Prostate gland (tissue), 2 donors: ENCODE results near the gene MSH5. TPM values are rescaled to one million over a fixed set of nuclear protein-coding genes. Genes with fewer than 3 reads are reported as not detected.

Experiments
- DNase-seq: peaks from one replicate; pipeline ENCODE4 v3.0.0-alpha.2; 2019; ENCODE audit warnings: low spot score
- H3K27ac ChIP-seq, 2 donors: fragments of 200-600 bp; sonication (generic); 2 replicates each; pipeline ENCODE4 v1.5.1; 2017 to 2019
- H3K27me3 ChIP-seq: fragments of 200-600 bp; sonication (generic); replicated peaks from 2 replicates; pipeline ENCODE4 v1.5.1; 2019; ENCODE audit not compliant: insufficient read depth
- H3K36me3 ChIP-seq, 2 donors: fragments of 200-600 bp; sonication (generic); 1 replicate in 1 of 2; 2 replicates in 1 of 2; pipeline versions ENCODE4 v1.5.1 to v1.8.1; 2017 to 2019
- H3K4me1 ChIP-seq: fragments of 200-600 bp; sonication (generic); replicated peaks from 2 replicates; pipeline ENCODE4 v1.5.1; 2019
- H3K4me3 ChIP-seq, 2 donors: fragments of 200-600 bp; sonication (generic); 2 replicates each; pipeline ENCODE4 v1.5.1; 2017 to 2019
- H3K9me3 ChIP-seq: fragments of 200-600 bp; sonication (generic); 2 replicates; pipeline ENCODE4 v1.5.1; 2017
- CTCF ChIP-seq, 4 experiments: fragments of 200-600 bp in 2 of 4; fragments of 450-650 bp in 2 of 4; sonication (generic) in 2 of 4; IDR thresholded peaks; 1 replicate in 3 of 4; 2 replicates in 1 of 4; pipeline ENCODE4 v1.5.1; 2016 to 2019; ENCODE audit warnings: antibody characterized with exemption in 4 of 4, mild to moderate bottlenecking in 2 of 4, moderate library complexity in 2 of 4
- POLR2A ChIP-seq: fragments of 450-650 bp; IDR thresholded peaks from one replicate; pipeline ENCODE4 v1.6.1; 2016; ENCODE audit warnings: antibody characterized with exemption, mild to moderate bottlenecking
- POLR2AphosphoS5 ChIP-seq: sonication (generic); formaldehyde crosslinking; IDR thresholded peaks from one replicate; pipeline ENCODE4 v1.6.1; 2017; ENCODE audit warnings: antibody characterized with exemption
- WGBS: methylation state at CpG from one replicate; pipeline ENCODE4 v1.1.5; 2018; 5-methylcytosine and 5-hydroxymethylcytosine counted together
- intact Hi-C: fragments of 100-400 bp; cut with DNase I; formaldehyde crosslinking; loops from one replicate; pipeline ENCODE4 v1.14.2; 2022
- total RNA-seq, 2 donors: library from RNA; depleted of rRNA; stranded (reverse); fragments of >200 nt; gene quantifications; one replicate each; pipeline ENCODE4 v1.1.0, GENCODE V29; 2016

MSH5 gene
- total RNA-seq, 2 donors from 2014 or later = 10.5 to 72.4 TPM

- no peak overlapping the region for H3K4me3 ChIP-seq
- TF ChIP-seq POLR2A (no peak), POLR2AphosphoS5 (no peak), CTCF (IDR thresholded peaks at IDR 0.05) (no peak)
- WGBS = 33% methylated on average over 14 of the region's 14 CpGs
- no peaks in the 10 kb centered on the region for H3K27me3 ChIP-seq
- H3K4me1 ChIP-seq = no peaks in the 10 kb centered on the region
- peaks cover 5 to 16% of the 10 kb centered on the region in 2 donors for H3K36me3 ChIP-seq
- intact Hi-C loops = no loop called here
- no peak for DNase-seq
- H3K27ac ChIP-seq = peak overlapping the region in 1 of 2 donors; percentile 15
- H3K9me3 ChIP-seq = no peaks in the 10 kb centered on the region
These were observed 36.7 kb downstream of the MSH5 start for GRCh38 chr6:31776485-31776988.

DNA sequence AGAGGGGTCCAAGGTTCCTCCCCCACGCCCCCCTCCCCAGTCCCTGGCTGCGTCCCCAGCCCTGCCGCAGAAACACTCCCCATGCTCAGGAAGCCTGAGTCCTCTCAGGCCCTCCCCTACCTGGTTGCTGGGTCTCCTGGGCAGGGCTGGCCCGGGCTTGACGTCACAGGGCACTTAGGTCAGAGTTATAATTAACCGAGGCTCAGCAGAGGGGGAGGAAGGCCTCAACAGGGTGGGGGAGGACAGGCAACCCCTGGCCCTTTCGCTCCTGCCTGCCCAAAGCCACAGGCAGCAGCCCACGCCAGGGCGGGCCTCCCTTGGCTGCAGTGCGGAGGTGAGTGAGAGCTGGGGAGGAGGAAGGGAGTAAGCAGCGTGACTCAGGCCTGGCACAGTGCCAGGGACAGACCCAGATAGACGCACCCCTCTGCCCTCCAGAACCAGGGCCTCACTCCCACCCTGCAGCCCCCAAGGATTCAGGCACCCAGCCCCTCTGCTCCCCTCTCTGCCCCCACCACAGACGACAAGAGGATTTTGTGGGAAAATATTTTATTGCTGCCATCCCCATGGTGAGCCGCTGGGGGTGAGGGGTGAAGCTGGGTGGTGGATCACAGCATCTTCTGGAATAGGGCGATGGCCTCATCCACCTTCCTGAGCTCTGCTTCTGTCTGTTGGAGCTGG is 37.3 kb downstream of the MSH5 start, which contains the start of gene VWA7:
Gene VWA7 (minus strand): TSS at position 340 of the 678 bp plus-strand sequence. CDS start 549 bp downstream, outside the sequence.
- DNase-seq = peak; percentile 42
- peak within 1 kb of the TSS in 1 of 2 donors; percentile 15 for H3K27ac ChIP-seq
- TF ChIP-seq POLR2A = peak; percentile 26
- TF ChIP-seq POLR2AphosphoS5 = peak; percentile 19
- TF ChIP-seq CTCF (IDR thresholded peaks at IDR 0.05) = peak in 1 of 4 experiments; percentile 10

GRCh38 chr6:31777667-31778050 is 37.9 kb downstream of the MSH5 start:
- H3K27ac ChIP-seq = no peak overlapping the region
- no peak for TF ChIP-seq CTCF (IDR thresholded peaks at IDR 0.05)
- no peak for TF ChIP-seq POLR2A
- no peak for TF ChIP-seq POLR2AphosphoS5
- no peak for DNase-seq
- H3K9me3 ChIP-seq = no peaks in the 10 kb centered on the region
- no peaks in the 10 kb centered on the region for H3K27me3 ChIP-seq
- WGBS = 94% methylated on average over 5 of the region's 5 CpGs
- H3K36me3 ChIP-seq = peaks cover 5 to 16% of the 10 kb centered on the region in 2 donors
- no peak overlapping the region for H3K4me3 ChIP-seq
- H3K4me1 ChIP-seq = no peaks in the 10 kb centered on the region
- intact Hi-C loops = no loop called here

More for the DNA sequence above, 37.3 kb downstream of the MSH5 start, which contains the start of gene VWA7:
- no peak within 1 kb of the TSS for H3K4me3 ChIP-seq
- H3K4me1 ChIP-seq = no peaks in the 10 kb centered on the region
- H3K36me3 ChIP-seq = peaks cover 5 to 16% of the 10 kb centered on the region in 2 donors
- 16% methylated on average over 15 of the region's 15 CpGs for WGBS
- H3K9me3 ChIP-seq = no peaks in the 10 kb centered on the region
- H3K27me3 ChIP-seq = no peaks in the 10 kb centered on the region
- intact Hi-C loops = no loop called here

- no peak overlapping the region for H3K27ac ChIP-seq
- peaks cover 5 to 16% of the 10 kb centered on the region in 2 donors for H3K36me3 ChIP-seq
- H3K4me1 ChIP-seq = no peaks in the 10 kb centered on the region
- intact Hi-C loops = no loop called here
- TF ChIP-seq POLR2AphosphoS5 = no peak
- TF ChIP-seq POLR2A = no peak
- no peak for TF ChIP-seq CTCF (IDR thresholded peaks at IDR 0.05)
- no peaks in the 10 kb centered on the region for H3K9me3 ChIP-seq
- no peaks in the 10 kb centered on the region for H3K27me3 ChIP-seq
- no peak overlapping the region for H3K4me3 ChIP-seq
- DNase-seq = no peak
- WGBS = 96% methylated on average over 5 of the region's 5 CpGs
These were observed 38.4 kb downstream of the MSH5 start for GRCh38 chr6:31778193-31778592.
